ENCODE measurements around the gene LMBR1. TPM values are rescaled to one million over a fixed set of nuclear protein-coding genes. Genes with fewer than 3 reads are reported as not detected.
"Not testable (repeated sequence)": the region's sequence is repeated elsewhere in the genome, so short reads cannot be mapped to it uniquely, and the experiment has no call there.

Gene LMBR1
- total RNA-seq, 2 experiments from 2014 or later: 51.3 to 51.8 TPM

GRCh38 chr7:156703209-156703608 is 189.8 kb downstream of the LMBR1 start:
- peaks cover 11% of the 10 kb centered on the region for H3K4me1 Mint-ChIP-seq
- DNase-seq: no peak
- peaks cover 6% of the 10 kb centered on the region for H3K9me3 Mint-ChIP-seq
- POLR2A ChIA-PET: no interaction called here
- CTCF ChIA-PET: no interaction called here
- no peak overlapping the region for H3K4me3 Mint-ChIP-seq
- no peaks in the 10 kb centered on the region for H3K27me3 Mint-ChIP-seq
- no peak overlapping the region for H3K27ac Mint-ChIP-seq
- H3K36me3 Mint-ChIP-seq (ENCODE audit: low read depth): peaks cover 50% of the 10 kb centered on the region

GRCh38 chr7:156702399-156702798 is 190.6 kb downstream of the LMBR1 start:
- ChIA-PET POLR2A (no interaction called here), CTCF (no interaction called here)
- DNase-seq: no peak
- Mint-ChIP-seq H3K27ac (no peak overlapping the region), H3K36me3 (ENCODE audit: low read depth) (peaks cover 55% of the 10 kb centered on the region), H3K4me3 (no peak overlapping the region), H3K27me3 (no peaks in the 10 kb centered on the region), H3K4me1 (peaks cover 11% of the 10 kb centered on the region), H3K9me3 (peaks cover 13% of the 10 kb centered on the region)

GRCh38 chr7:156701787-156702186 is 191.2 kb downstream of the LMBR1 start:
- DNase-seq, POLR2A ChIA-PET, H3K27me3 Mint-ChIP-seq, H3K27ac Mint-ChIP-seq, H3K4me3 Mint-ChIP-seq, CTCF ChIA-PET: not testable (repeated sequence)
- peaks cover 57% of the 10 kb centered on the region for H3K36me3 Mint-ChIP-seq (ENCODE audit: low read depth)
- H3K4me1 Mint-ChIP-seq: peaks cover 11% of the 10 kb centered on the region
- H3K9me3 Mint-ChIP-seq: peaks cover 18% of the 10 kb centered on the region

DNA sequence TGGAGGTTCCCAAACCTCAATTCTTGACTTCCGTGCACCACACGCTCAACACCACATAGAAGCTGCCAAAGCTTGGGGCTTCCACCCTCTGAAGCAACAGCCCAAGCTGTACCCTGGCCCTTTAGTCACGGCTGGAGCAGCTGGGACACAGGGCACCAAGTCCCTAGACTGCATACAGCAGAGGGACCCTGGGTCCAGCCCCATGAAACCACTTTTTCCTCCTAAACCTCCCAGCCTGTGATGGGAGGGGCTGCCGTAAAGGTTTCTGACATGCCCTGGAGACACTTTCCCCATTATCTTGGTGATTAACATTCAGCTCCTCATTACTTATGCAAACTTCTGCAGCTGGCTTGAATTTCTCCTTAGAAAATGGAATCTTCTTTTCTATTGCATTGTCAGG is 194.5 kb downstream of the LMBR1 start:
- H3K27ac Mint-ChIP-seq, H3K4me1 Mint-ChIP-seq, H3K4me3 Mint-ChIP-seq, H3K27me3 Mint-ChIP-seq, CTCF ChIA-PET, POLR2A ChIA-PET, DNase-seq: not testable (repeated sequence)
- peaks cover 49% of the 10 kb centered on the region for H3K36me3 Mint-ChIP-seq (ENCODE audit: low read depth)
- H3K9me3 Mint-ChIP-seq: peaks cover 23% of the 10 kb centered on the region

DNA sequence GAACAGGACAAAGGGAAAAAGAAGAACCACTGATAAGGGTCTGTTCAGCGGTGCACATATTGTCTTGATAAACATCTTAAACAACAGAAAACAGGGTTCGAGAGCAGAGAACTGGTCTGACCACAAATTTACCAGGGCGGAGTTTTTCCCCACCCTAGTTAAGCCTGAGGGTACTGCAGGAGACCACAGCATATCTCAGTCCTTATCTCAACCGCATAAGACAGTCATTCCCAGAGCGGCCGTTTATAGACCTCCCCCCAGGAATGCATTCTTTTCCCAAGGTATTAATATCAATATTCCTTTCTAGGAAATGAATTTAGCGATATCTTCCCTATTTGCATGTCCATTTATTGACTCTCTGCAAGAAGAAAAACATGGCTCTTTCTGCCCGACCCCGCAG is 195.7 kb downstream of the LMBR1 start:
- H3K27me3 Mint-ChIP-seq, DNase-seq, H3K4me3 Mint-ChIP-seq, POLR2A ChIA-PET, H3K27ac Mint-ChIP-seq, H3K4me1 Mint-ChIP-seq, CTCF ChIA-PET: not testable (repeated sequence)
- Mint-ChIP-seq H3K36me3 (ENCODE audit: low read depth) (peaks cover 49% of the 10 kb centered on the region), H3K9me3 (peaks cover 31% of the 10 kb centered on the region)

- Mint-ChIP-seq H3K4me1 (no peaks in the 10 kb centered on the region), H3K27me3 (no peaks in the 10 kb centered on the region), H3K4me3 (no peak overlapping the region), H3K27ac (no peak overlapping the region), H3K9me3 (peaks cover 24% of the 10 kb centered on the region), H3K36me3 (ENCODE audit: low read depth) (peaks cover 35% of the 10 kb centered on the region)
- DNase-seq: no peak
- POLR2A ChIA-PET: no interaction called here
- CTCF ChIA-PET: no interaction called here
Measured at GRCh38 chr7:156693627-156694026, 199.4 kb downstream of the LMBR1 start.

DNA sequence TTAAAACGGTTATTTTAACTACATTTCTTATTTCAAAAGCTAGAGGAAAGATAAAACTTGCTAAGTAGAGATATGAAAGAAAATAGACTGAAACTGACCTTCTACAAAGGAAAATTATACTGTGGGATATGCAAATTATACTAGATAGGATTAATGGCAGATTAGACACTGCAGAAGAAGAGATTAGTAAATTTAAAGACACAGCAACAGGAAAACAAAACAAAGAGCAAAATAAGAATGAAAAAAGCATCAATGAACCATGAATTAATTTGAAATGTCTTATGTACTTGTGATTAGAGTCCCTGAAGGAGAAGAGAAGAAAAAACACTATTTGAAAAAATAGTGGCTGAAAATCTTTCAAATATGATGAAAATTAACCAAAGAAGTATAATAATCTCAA is 200.1 kb downstream of the LMBR1 start:
- DNase-seq: no peak
- ChIA-PET CTCF (no interaction called here), POLR2A (no interaction called here)
- Mint-ChIP-seq H3K9me3 (peaks cover 22% of the 10 kb centered on the region), H3K27ac (no peak overlapping the region), H3K4me1 (no peaks in the 10 kb centered on the region), H3K36me3 (ENCODE audit: low read depth) (peaks cover 29% of the 10 kb centered on the region), H3K27me3 (no peaks in the 10 kb centered on the region), H3K4me3 (no peak overlapping the region)

DNA sequence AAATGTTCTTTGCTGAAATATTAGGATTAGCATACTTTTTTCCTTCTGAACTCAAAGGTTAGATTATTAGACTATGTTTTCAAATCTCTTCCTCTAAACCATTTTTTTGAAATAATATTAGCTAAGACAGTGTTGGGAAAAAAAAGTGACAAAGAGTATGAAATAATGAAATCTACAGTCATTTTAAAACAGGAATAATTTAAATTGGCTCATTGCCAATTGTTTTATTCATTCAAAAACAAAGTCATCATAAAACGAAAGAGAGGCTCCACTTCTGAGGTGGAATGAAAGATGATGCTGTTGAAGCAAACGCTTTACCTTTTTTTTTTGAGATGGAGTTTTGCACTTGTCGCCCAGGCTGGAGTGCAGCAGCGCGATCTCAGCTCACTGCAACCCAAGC is 201.2 kb downstream of the LMBR1 start:
- no peak overlapping the region for H3K4me3 Mint-ChIP-seq
- no peak for DNase-seq
- ChIA-PET POLR2A (no interaction called here), CTCF (no interaction called here)
- H3K27ac Mint-ChIP-seq: no peak overlapping the region
- no peaks in the 10 kb centered on the region for H3K4me1 Mint-ChIP-seq
- peaks cover 18% of the 10 kb centered on the region for H3K36me3 Mint-ChIP-seq (ENCODE audit: low read depth)
- H3K9me3 Mint-ChIP-seq: peaks cover 13% of the 10 kb centered on the region
- H3K27me3 Mint-ChIP-seq: no peaks in the 10 kb centered on the region

GRCh38 chr7:156684661-156685060 is 208.3 kb downstream of the LMBR1 start:
- Mint-ChIP-seq H3K27me3 (no peaks in the 10 kb centered on the region), H3K4me1 (peaks cover 3% of the 10 kb centered on the region), H3K27ac (no peak overlapping the region), H3K9me3 (no peaks in the 10 kb centered on the region), H3K4me3 (no peak overlapping the region), H3K36me3 (ENCODE audit: low read depth) (peaks cover 6% of the 10 kb centered on the region)
- CTCF ChIA-PET: no interaction called here
- no peak for DNase-seq
- POLR2A ChIA-PET: no interaction called here

DNA sequence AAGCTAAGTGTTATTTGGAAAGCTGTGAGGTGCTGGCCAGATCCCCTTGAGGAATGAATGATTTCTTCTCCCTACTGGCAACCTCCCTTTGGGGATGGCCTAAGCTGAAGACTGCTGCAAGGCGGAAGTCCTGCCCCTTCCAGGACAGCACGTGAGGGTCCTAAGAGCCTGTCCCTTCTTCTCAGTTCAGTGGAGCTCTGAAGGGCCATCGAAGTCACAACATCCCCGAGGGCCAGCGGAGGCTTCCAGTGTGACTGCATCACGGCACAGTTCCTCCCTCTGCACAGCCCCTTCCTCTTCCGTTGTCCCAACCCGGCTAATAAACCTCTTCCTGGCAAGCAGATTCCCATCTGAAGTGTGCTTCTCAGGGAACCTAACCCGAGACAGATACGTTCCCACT is 208.7 kb downstream of the LMBR1 start:
- peaks cover 6% of the 10 kb centered on the region for H3K36me3 Mint-ChIP-seq (ENCODE audit: low read depth)
- H3K4me3 Mint-ChIP-seq: no peak overlapping the region
- no peaks in the 10 kb centered on the region for H3K9me3 Mint-ChIP-seq
- no peak for DNase-seq
- ChIA-PET POLR2A (no interaction called here), CTCF (no interaction called here)
- H3K27ac Mint-ChIP-seq: no peak overlapping the region
- no peaks in the 10 kb centered on the region for H3K27me3 Mint-ChIP-seq
- H3K4me1 Mint-ChIP-seq: peaks cover 3% of the 10 kb centered on the region

- H3K4me1 Mint-ChIP-seq: peaks cover 3% of the 10 kb centered on the region
- DNase-seq: no peak
- H3K27me3 Mint-ChIP-seq: no peaks in the 10 kb centered on the region
- peaks cover 9% of the 10 kb centered on the region for H3K36me3 Mint-ChIP-seq (ENCODE audit: low read depth)
- CTCF ChIA-PET: no interaction called here
- no peak overlapping the region for H3K4me3 Mint-ChIP-seq
- POLR2A ChIA-PET: no interaction called here
- H3K9me3 Mint-ChIP-seq: no peaks in the 10 kb centered on the region
- no peak overlapping the region for H3K27ac Mint-ChIP-seq
Measured at GRCh38 chr7:156682928-156683327, 210.1 kb downstream of the LMBR1 start.

- no peak for DNase-seq
- Mint-ChIP-seq H3K4me1 (peaks cover 6% of the 10 kb centered on the region), H3K27ac (no peak overlapping the region), H3K4me3 (no peak overlapping the region), H3K27me3 (no peaks in the 10 kb centered on the region), H3K36me3 (ENCODE audit: low read depth) (peaks cover 13% of the 10 kb centered on the region), H3K9me3 (no peaks in the 10 kb centered on the region)
- POLR2A ChIA-PET: no interaction called here
- CTCF ChIA-PET: no interaction called here
Measured at GRCh38 chr7:156680281-156680680, 212.7 kb downstream of the LMBR1 start.

- H3K36me3 Mint-ChIP-seq (ENCODE audit: low read depth): peaks cover 18% of the 10 kb centered on the region
- H3K27ac Mint-ChIP-seq: peak overlapping the region; percentile 42
Measured at GRCh38 chr7:156677374-156678054, 215.5 kb downstream of the LMBR1 start.

DNA sequence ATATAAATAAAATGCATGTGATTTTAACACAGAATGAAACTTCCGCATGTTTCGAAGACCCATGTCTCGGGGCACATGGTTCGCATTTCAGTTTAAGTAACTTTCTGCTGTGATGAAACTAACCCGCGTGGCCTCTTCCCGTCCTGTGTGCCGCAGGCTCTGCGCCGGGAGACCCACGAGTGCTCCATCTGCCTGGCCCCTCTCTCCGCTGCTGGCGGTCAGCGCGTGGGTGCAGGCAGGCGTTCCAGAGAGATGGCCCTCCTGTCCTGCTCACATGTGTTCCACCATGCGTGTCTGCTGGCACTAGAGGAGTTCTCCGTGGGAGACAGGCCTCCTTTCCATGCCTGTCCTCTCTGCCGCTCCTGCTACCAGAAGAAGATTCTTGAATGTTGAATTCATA is 216.7 kb downstream of the LMBR1 start:
- H3K4me3 Mint-ChIP-seq: no peak overlapping the region
- ChIA-PET CTCF (no interaction called here), POLR2A (no interaction called here)
- no peaks in the 10 kb centered on the region for H3K27me3 Mint-ChIP-seq
- DNase-seq: no peak
- H3K9me3 Mint-ChIP-seq: no peaks in the 10 kb centered on the region
- H3K36me3 Mint-ChIP-seq (ENCODE audit: low read depth): peaks cover 14% of the 10 kb centered on the region
- peaks cover 6% of the 10 kb centered on the region for H3K4me1 Mint-ChIP-seq
- H3K27ac Mint-ChIP-seq: no peak overlapping the region

More at GRCh38 chr7:156677374-156678054, 215.5 kb downstream of the LMBR1 start:
- ChIA-PET POLR2A (no interaction called here), CTCF (no interaction called here)
- H3K9me3 Mint-ChIP-seq: no peaks in the 10 kb centered on the region
- no peaks in the 10 kb centered on the region for H3K27me3 Mint-ChIP-seq
- no peak for DNase-seq
- no peak overlapping the region for H3K4me3 Mint-ChIP-seq
- peaks cover 6% of the 10 kb centered on the region for H3K4me1 Mint-ChIP-seq
